ENCODE results near the gene THBD.

THBD gene

DNA sequence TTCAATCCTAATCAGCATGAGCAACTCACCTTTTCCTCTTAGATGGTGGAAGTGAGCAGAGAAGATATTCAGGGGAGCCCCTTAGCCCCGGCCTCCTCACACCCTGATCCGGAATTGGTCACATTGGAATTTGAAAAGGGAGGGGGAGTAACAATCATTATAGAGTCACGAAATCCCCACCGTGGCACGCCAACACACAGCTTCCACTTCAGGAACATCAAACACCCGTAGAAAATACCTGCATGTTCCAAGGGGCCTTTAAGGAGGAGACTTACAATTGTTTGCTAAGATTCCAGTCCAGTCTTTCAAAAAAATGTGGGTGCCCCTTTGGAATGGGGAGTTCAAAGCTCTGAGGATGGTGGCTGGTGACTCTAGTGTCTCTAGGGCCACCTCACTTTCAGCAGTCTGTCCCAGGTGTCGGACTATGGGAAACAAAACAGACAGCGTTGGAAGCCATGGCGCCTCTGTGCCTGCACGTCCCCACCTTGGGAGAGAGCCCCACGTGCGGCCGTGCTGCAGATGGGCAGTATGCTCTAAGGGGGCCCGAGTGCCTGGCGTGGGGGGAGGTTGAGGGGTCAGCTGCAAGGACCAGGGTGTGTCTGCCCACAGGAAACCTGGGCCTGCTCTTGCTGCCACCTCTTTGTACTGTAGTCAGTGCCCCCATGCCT lies 34.2 kb upstream of the THBD start:
- Histone ChIP-seq H3K27me3 (replicated peaks; ENCODE audit: control insufficient read depth, insufficient read depth, low read length) (no peaks in the 10 kb centered on the region), H3K4me3 (replicated peaks; ENCODE audit: low read depth, low read length) (peak overlapping the region; percentile 7), H3K36me3 (ENCODE audit: control insufficient read depth, insufficient read depth, low read length) (no peaks in the 10 kb centered on the region)
- no peak for DNase-seq (ENCODE audit: extremely low read depth, insufficient read length)
- TF ChIP-seq CTCF (IDR thresholded peaks at IDR 0.05; ENCODE audit: insufficient read depth, low read length, poor library complexity, severe bottlenecking), result no peak

DNA sequence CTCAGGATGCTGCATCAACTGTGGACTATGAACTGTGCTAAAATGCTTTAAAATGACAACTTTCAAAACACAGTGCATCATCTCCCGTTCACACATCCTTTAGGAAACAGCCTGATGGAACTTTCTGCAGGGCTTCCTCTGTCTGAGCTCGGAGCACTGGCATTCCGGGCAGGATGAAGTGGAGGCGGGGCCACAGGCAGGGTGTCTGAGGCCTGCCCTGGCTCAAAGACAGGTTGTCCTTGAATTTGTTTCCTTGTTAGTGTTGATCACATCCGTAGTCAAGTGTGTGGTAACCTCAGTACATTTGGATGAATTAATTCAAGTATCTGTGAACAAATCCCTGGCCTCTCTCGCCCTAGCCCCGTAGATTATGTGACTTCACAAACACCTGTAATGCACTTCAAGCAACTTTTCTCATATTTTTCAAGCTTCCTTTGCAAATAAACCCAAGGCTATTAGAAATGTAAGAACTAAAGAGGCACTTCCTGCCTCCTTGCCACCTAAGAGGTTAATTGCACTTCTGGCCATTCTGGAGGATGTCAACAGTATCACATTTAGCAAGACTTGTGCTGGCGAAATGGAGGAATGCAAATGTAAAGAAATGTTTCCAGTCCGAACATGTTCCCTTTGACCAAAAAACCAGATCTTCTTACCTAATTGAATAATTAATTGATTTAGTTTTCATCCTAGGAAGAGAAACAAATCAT lies 33.5 kb upstream of the THBD start:
- H3K27me3 ChIP-seq (replicated peaks; ENCODE audit: control insufficient read depth, insufficient read depth, low read length), result no peaks in the 10 kb centered on the region
- no peaks in the 10 kb centered on the region for H3K36me3 ChIP-seq (ENCODE audit: control insufficient read depth, insufficient read depth, low read length)
- DNase-seq (ENCODE audit: extremely low read depth, insufficient read length), result no peak
- TF ChIP-seq CTCF (IDR thresholded peaks at IDR 0.05; ENCODE audit: insufficient read depth, low read length, poor library complexity, severe bottlenecking), result no peak
- no peak overlapping the region for H3K4me3 ChIP-seq (replicated peaks; ENCODE audit: low read depth, low read length)

DNA sequence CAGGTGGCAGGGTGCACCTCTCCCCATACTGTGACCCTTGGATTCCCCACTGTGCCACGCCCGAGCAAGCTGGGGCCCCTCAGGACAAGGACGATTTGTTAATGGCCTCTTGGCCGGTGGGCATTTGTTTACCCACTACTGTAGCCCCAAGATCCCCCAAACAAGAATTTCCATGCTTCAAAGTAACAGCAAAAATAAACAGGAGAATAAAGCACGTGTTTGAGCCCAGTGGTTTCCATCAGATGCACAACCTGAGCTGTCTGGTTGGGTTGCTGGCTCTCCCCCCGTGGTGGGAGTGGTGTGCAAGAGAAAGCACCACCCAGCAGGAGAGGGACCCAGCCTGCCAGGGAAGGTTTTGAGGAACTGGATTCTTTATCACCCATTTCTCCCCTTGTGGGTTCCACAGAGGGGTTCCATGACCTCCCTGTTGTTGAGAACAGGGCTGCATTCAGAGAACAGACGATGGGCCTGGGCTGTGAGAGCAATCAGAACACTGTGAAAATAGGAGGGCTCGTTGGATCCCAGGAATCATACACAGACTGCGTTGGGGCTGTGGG lies 31.9 kb upstream of the THBD start:
- no peak for DNase-seq (ENCODE audit: extremely low read depth, insufficient read length)
- no peak overlapping the region for H3K4me3 ChIP-seq (replicated peaks; ENCODE audit: low read depth, low read length)
- H3K36me3 ChIP-seq (ENCODE audit: control insufficient read depth, insufficient read depth, low read length), result no peaks in the 10 kb centered on the region
- no peaks in the 10 kb centered on the region for H3K27me3 ChIP-seq (replicated peaks; ENCODE audit: control insufficient read depth, insufficient read depth, low read length)
- TF ChIP-seq CTCF (IDR thresholded peaks at IDR 0.05; ENCODE audit: insufficient read depth, low read length, poor library complexity, severe bottlenecking), result no peak

DNA sequence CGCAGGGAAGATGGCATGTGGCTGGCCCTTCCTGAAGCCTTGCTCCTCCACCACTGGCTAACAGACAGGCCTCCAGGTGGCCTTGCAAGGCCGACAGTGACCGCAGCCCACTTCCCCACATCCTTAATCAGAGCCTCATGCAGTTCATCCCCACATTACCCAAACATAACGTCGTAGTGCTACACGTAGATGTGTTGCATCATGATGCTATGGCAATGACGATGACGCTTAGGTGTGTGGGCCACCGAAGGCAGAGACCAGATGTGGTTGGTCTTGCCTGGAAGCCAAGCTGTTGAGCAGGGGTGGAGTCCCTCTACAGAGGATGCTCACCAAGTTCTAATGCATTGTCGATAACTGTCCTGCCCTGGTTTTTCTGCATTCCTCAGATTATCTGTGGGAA lies 31.0 kb upstream of the THBD start:
- H3K27me3 ChIP-seq (replicated peaks; ENCODE audit: control insufficient read depth, insufficient read depth, low read length), result no peaks in the 10 kb centered on the region
- no peak for TF ChIP-seq CTCF (IDR thresholded peaks at IDR 0.05; ENCODE audit: insufficient read depth, low read length, poor library complexity, severe bottlenecking)
- no peak overlapping the region for H3K4me3 ChIP-seq (replicated peaks; ENCODE audit: low read depth, low read length)
- DNase-seq (ENCODE audit: extremely low read depth, insufficient read length), result no peak
- H3K36me3 ChIP-seq (ENCODE audit: control insufficient read depth, insufficient read depth, low read length), result no peaks in the 10 kb centered on the region

GRCh38 chr20:23079926-23080325 lies 30.5 kb upstream of the THBD start:
- H3K27me3 ChIP-seq (replicated peaks; ENCODE audit: control insufficient read depth, insufficient read depth, low read length), result no peaks in the 10 kb centered on the region
- H3K36me3 ChIP-seq (ENCODE audit: control insufficient read depth, insufficient read depth, low read length), result no peaks in the 10 kb centered on the region
- no peak for TF ChIP-seq CTCF (IDR thresholded peaks at IDR 0.05; ENCODE audit: insufficient read depth, low read length, poor library complexity, severe bottlenecking)
- no peak overlapping the region for H3K4me3 ChIP-seq (replicated peaks; ENCODE audit: low read depth, low read length)
- no peak for DNase-seq (ENCODE audit: extremely low read depth, insufficient read length)

Measured in GM06990 (cell line).